GM12874 (cell line): ENCODE results near the gene C5AR1.

Experiments used
- CTCF ChIP-seq: IDR thresholded peaks from 2 replicates; pipeline ENCODE4 v1.5.1; 2011; ENCODE audit warnings: low read depth, mild to moderate bottlenecking, control low read depth, low read length, moderate library complexity; ENCODE audit not compliant: insufficient read depth

Gene C5AR1

GRCh38 chr19:47315125-47315821 lies 5.6 kb downstream of the C5AR1 start:
- TF ChIP-seq CTCF, result no peak

- TF ChIP-seq CTCF, result no peak
Measured at GRCh38 chr19:47316513-47316912, 6.9 kb downstream of the C5AR1 start.

GRCh38 chr19:47319923-47320871 lies 10.5 kb downstream of the C5AR1 start:
- TF ChIP-seq CTCF, result no peak

GRCh38 chr19:47321630-47322029 lies 12.0 kb downstream of the C5AR1 start:
- TF ChIP-seq CTCF, result no peak

- TF ChIP-seq CTCF, result no peak
Measured at GRCh38 chr19:47322058-47322457, 12.4 kb downstream of the C5AR1 start.

GRCh38 chr19:47323409-47323808 lies 13.7 kb downstream of the C5AR1 start:
- no peak for TF ChIP-seq CTCF

- no peak for TF ChIP-seq CTCF
Measured at GRCh38 chr19:47323872-47324271, 14.2 kb downstream of the C5AR1 start.
